ENCODE data around the gene UFSP1. TPM values are rescaled to one million over a fixed set of nuclear protein-coding genes. Genes with fewer than 3 reads are reported as not detected.

Gene UFSP1
- total and polyA plus RNA-seq, 4 donors, result 2.3 to 4.9 (median 3.2) TPM

GRCh38 chr7:100881136-100881535 is 8.4 kb downstream of the UFSP1 start:
- DNase-seq (ENCODE audit: low spot score), result no peak
- WGBS, result 99% methylated on average over 20 of the region's 20 CpGs

GRCh38 chr7:100880645-100881044 is 8.9 kb downstream of the UFSP1 start:
- Histone ChIP-seq H3K27ac (ENCODE audit: low read depth in 1 of 2, low read length in 2 of 2) (no peak overlapping the region), H3K27me3 (ENCODE audit: control insufficient read depth in 4 of 4, insufficient read depth in 4 of 4, low read length in 3 of 4) (no peaks in the 10 kb centered on the region), H3K9me3 (ENCODE audit: control insufficient read depth in 4 of 4, low read length in 3 of 4) (no peaks in the 10 kb centered on the region), H3K4me1 (ENCODE audit: control insufficient read depth in 4 of 4, insufficient read depth in 4 of 4, low read length in 3 of 4) (peaks cover 0 to 14% (median 12%) of the 10 kb centered on the region in 4 donors), H3K36me3 (ENCODE audit: control insufficient read depth in 4 of 4, insufficient read depth in 3 of 4, low read depth in 1 of 4, low read length in 3 of 4) (peaks cover 21 to 51% (median 39%) of the 10 kb centered on the region in 4 donors), H3K4me3 (ENCODE audit: low read depth in 1 of 3, low read length in 3 of 3) (no peak overlapping the region), H3K9ac (ENCODE audit: low read depth in 1 of 2, low read length in 2 of 2) (no peak overlapping the region)
- WGBS, result 96% methylated on average over 7 of the region's 7 CpGs
- no peak for DNase-seq (ENCODE audit: low spot score)
- TF ChIP-seq MAX (IDR thresholded peaks at IDR 0.05), result no peak
- no peak for TF ChIP-seq HNF4A (conservative IDR thresholded peaks at IDR 0.05)
- TF ChIP-seq NR2F2 (IDR thresholded peaks at IDR 0.05), result no peak
- TF ChIP-seq JUND (IDR thresholded peaks at IDR 0.05), result no peak
- TF ChIP-seq SP1 (IDR thresholded peaks at IDR 0.05), result no peak
- TF ChIP-seq TAF1 (conservative IDR thresholded peaks at IDR 0.05), result no peak
- no peak for TF ChIP-seq ATF3 (IDR thresholded peaks at IDR 0.05)
- TF ChIP-seq HNF4G (IDR thresholded peaks at IDR 0.05), result no peak
- TF ChIP-seq ZBTB33 (IDR thresholded peaks at IDR 0.05), result no peak
- no peak for TF ChIP-seq RAD21 (IDR thresholded peaks at IDR 0.05)
- no peak for TF ChIP-seq EGR1 (IDR thresholded peaks at IDR 0.05; ENCODE audit: low read depth in 2 of 2)
- TF ChIP-seq RXRA (IDR thresholded peaks at IDR 0.05), result no peak

More at GRCh38 chr7:100881136-100881535, 8.4 kb downstream of the UFSP1 start:
- no peaks in the 10 kb centered on the region for H3K9me3 ChIP-seq (ENCODE audit: control insufficient read depth in 4 of 4, low read length in 3 of 4)
- H3K27ac ChIP-seq (ENCODE audit: low read depth in 1 of 2, low read length in 2 of 2), result no peak overlapping the region
- peaks cover 0 to 9% (median 7%) of the 10 kb centered on the region in 4 donors for H3K4me1 ChIP-seq (ENCODE audit: control insufficient read depth in 4 of 4, insufficient read depth in 4 of 4, low read length in 3 of 4)
- H3K9ac ChIP-seq (ENCODE audit: low read depth in 1 of 2, low read length in 2 of 2), result no peak overlapping the region
- H3K4me3 ChIP-seq (ENCODE audit: low read depth in 1 of 3, low read length in 3 of 3), result no peak overlapping the region
- H3K36me3 ChIP-seq (ENCODE audit: control insufficient read depth in 4 of 4, insufficient read depth in 3 of 4, low read depth in 1 of 4, low read length in 3 of 4), result peaks cover 25 to 56% (median 43%) of the 10 kb centered on the region in 4 donors
- no peaks in the 10 kb centered on the region for H3K27me3 ChIP-seq (ENCODE audit: control insufficient read depth in 4 of 4, insufficient read depth in 4 of 4, low read length in 3 of 4)
- TF ChIP-seq ZBTB33 (IDR thresholded peaks at IDR 0.05), result no peak
- no peak for TF ChIP-seq GABPA (IDR thresholded peaks at IDR 0.05 in 1 of 2, conservative IDR thresholded peaks at IDR 0.05 in 1 of 2)
- no peak for TF ChIP-seq RXRA (IDR thresholded peaks at IDR 0.05)
- TF ChIP-seq FOXA2 (IDR thresholded peaks at IDR 0.05), result no peak
- no peak for TF ChIP-seq MAX (IDR thresholded peaks at IDR 0.05)
- no peak for TF ChIP-seq REST (IDR thresholded peaks at IDR 0.05)
- TF ChIP-seq YY1 (IDR thresholded peaks at IDR 0.05), result no peak
- no peak for TF ChIP-seq HNF4G (IDR thresholded peaks at IDR 0.05)
- TF ChIP-seq TAF1 (conservative IDR thresholded peaks at IDR 0.05), result no peak
- no peak for TF ChIP-seq SP1 (IDR thresholded peaks at IDR 0.05)
